LHCN-M2 (cell line): Measurements from ENCODE around the gene RRAGB. TPM values are rescaled to one million over a fixed set of nuclear protein-coding genes. Genes with fewer than 3 reads are reported as not detected.
A peak's percentile ranks its signal among the peaks of the same experiment; 100 is the strongest.
"Not testable (repeated sequence)": the region's sequence is repeated elsewhere in the genome, so short reads cannot be mapped to it uniquely, and the experiment has no call there.

Source experiments
- DNase-seq: peaks from one replicate; pipeline ENCODE4 v3.0.0-alpha.2; 2012; ENCODE audit warnings: low read depth
- polyA plus RNA-seq: library from polyadenylated mRNA; unstranded; fragments of >200 nt; gene quantifications from one replicate; pipeline ENCODE4 v1.2.1, GENCODE V29; 2012; ENCODE audit warnings: missing spikeins
- total RNA-seq: library from RNA; depleted of rRNA; stranded (reverse); fragments of >200 nt; gene quantifications from 2 replicates; pipeline ENCODE4 v1.2.3, GENCODE V29; 2014; rRNA removed

The RRAGB gene, protein sequence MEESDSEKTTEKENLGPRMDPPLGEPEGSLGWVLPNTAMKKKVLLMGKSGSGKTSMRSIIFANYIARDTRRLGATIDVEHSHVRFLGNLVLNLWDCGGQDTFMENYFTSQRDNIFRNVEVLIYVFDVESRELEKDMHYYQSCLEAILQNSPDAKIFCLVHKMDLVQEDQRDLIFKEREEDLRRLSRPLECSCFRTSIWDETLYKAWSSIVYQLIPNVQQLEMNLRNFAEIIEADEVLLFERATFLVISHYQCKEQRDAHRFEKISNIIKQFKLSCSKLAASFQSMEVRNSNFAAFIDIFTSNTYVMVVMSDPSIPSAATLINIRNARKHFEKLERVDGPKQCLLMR
- 12.3 and 12.4 TPM in 2 replicates for total RNA-seq
- polyA plus RNA-seq, result 9.7 TPM

DNA sequence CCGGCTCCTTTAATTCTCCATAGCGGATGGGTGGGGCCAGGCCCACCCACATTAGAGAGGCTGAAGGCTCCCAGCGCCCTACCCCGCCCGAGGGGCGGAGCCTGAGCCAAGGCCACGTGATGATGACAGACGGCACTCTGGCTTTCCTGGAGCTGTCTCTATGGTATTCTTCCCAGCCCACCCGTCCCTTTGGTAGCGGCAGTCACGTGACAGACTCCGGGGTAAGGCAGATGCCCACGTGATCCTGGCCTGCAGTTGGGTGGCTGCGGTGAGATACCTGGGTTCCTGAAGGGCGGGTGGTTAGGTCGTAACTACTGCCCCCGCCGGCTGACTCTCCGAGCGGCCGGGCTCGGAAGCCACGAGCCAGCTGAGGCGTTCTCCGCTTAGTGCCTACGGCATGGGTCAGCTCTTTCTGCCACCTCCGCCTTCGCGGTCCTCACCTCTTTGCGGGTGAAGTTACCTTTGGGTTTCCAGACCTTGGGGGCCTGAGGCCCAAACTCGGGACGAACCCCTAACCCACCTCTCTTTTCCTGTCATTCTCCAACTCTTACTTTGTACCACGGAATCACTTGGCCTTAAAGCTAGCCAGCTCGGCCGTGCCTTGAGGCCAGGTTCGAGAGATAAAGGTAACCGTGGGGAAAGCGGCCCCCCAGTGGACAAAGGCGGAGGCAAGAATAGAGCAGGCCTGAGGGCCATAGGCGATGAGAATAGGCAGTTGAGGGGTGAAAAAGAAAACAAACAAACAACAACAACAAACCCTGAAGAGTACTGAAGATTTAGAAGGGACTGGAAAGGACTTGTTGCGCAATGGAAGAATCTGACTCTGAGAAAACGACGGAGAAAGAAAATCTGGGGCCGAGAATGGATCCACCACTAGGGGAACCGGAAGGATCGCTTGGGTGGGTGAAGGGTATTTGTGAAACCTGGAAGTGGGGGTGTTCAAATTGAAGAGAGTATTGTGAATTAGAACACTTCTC, at the start of gene RRAGB:
TSS of gene RRAGB (plus strand) at position 229 of the 977 bp plus-strand sequence. CDS start at position 808, 579 bp downstream.
- DNase-seq, result peak; percentile 90

- DNase-seq, result no peak
Measured at GRCh38 chrX:55668084-55668483, 49.5 kb upstream of the RRAGB start.

DNA sequence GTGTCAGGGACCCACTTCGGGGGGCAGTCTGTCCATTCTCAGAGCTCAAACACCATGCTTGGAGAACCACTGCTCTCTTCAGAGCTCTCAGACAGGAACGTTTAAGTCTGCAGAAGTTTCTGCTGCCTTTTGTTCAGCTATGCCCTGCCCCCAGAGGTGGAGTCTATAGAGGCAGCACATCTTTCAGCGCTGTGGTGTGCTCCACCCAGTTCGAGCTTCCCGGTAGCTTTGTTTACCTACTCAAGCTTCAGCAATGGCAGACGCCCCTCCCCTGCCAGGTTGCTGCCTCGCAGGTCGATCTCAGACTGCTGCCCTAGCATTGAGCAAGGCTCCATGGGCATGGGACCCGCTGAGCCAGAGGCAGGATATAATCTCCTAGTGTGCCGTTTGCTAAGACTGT, 29.0 kb upstream of the RRAGB start:
- not testable (repeated sequence) for DNase-seq

DNA sequence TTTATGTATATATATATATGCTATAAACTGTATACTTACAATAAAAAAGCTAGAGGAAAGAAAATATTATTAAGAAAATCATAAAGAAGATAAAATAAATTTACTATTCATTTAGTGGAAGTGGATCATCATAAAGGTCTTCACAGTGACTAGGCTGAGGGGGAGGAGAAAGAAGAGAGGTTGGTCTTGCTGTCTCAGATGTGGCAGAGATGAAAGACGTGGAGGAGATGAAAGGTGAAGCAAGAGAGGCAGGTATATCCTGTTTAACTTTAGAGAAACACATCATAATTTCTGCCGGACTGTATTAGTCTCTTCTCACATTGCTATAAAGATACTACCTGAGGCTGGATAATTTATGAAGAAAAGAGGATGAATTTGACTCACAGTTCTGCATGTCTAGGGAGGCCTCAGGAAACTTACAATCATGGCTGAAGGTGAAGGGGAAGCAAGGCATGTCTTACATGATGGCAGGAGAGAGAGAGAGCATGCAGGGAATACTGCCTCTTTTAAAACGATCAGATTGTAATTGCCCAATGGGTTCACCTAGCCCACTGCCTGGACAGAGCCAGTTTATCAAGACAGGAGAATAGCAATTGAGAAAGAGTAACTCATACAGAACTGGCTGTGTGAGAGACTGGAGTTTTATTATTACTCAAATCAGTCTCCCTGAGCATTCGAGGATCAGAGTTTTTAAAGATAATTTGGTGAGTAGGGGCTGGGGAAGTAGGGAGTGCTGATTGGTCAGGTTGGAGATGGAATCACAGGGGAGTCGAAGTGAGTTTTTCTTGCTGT, 22.1 kb upstream of the RRAGB start:
- DNase-seq, result no peak

DNA sequence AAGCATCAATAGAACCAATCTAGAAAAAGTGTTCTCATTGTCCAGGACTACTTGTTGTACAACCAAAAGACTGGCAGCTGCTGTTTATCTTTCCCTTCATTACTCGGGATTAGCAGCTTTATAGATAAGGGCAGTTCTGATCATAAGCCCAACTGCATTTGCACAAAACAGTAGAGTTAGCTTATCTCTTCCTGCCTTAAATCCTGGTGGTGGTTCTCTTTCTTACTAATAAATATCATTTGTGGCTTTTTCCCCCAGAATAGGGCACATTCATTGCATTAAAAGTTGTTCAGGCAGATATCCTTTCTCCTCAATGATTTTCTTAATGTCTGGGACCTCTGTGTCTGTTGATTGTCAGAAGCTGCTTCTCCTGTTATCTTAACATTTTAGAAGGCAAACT, 20.2 kb upstream of the RRAGB start:
- DNase-seq, result no peak

- no peak for DNase-seq
Measured at GRCh38 chrX:55702671-55703070, 14.9 kb upstream of the RRAGB start.

GRCh38 chrX:55703436-55703835, 14.1 kb upstream of the RRAGB start:
- DNase-seq, result not testable (repeated sequence)

DNA sequence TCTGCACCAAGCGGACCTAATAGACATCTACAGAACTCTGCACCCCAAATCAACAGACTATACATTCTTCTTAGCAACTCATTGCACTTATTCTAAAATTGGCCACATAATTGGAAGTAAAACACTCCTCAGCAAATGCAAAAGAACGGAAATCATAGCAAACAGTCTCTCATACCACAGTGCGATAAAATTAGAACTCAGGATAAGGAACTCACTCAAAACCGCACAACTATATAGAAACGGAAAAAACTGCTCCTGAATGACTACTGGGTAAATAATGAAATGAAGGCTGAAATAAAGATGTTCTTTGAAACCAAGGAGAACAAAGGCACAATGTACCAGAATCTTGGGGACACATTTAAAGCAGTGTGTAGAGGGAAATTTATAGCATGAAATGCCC, 12.5 kb upstream of the RRAGB start:
- DNase-seq, result not testable (repeated sequence)

DNA sequence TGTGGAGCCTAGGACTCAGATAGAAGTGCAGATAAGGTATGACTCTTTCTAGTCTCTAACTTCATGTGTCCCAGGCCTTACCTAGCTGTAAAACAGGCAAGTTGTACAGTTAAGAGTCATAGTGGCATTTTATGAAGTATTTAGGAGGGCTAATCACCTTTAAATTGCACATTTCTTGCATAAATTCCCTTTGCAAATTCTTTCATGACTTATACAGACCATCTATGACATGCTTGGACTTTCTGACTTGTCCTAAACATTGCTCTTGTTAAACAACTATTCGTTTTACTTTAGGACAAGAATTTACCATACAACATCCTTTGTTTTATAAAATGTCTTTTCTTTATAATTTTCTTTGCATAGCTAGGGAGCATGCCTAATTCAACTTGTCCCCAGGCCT, 7.8 kb upstream of the RRAGB start:
- DNase-seq, result peak; percentile 32

- DNase-seq, result peak; percentile 61
Measured at GRCh38 chrX:55710701-55711100, 6.8 kb upstream of the RRAGB start.

DNA sequence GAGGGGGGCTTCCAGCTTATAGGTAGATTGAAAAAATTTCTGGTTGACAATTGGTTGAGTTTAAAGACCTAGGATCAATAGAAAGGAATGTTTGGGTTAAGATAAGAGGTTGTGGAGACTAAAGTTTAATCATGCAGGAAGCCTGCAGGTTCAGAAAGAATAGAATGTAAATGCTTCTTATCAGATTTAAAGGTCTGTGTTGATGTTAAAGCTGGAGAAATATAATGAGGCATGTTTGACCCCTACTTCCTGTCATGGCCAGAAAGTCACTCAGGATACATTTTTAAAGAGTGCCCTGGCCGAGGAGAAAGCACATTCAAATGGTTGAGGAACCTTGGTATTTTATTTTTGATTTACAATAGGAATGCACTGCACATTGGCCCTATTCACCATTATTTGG, 3.9 kb upstream of the RRAGB start:
- DNase-seq, result no peak

GRCh38 chrX:55714161-55714560, 3.4 kb upstream of the RRAGB start:
- DNase-seq, result no peak

DNA sequence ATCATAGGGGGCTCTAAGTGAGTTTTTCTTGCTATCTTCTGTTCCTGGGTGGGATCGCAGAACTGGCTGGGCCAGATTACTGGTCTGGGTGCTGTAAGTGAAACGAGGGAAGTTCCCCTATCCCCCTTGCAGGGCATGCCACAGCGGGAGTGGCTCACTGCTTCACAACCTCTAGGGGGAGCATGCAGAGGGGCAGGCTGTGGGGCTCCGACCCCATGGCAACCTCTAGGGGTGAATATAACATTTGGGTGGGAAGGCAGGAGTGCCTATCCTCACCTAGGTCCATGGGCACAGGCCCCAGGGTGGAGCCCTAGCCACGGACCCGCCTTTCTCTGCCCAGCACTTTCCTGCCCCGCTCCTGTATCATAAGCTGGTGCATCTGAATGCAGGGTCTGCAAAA, 1.7 kb upstream of the RRAGB start:
- no peak for DNase-seq

- DNase-seq, result no peak
Measured at GRCh38 chrX:55716937-55717336, 612 bp upstream of the RRAGB start.

DNA sequence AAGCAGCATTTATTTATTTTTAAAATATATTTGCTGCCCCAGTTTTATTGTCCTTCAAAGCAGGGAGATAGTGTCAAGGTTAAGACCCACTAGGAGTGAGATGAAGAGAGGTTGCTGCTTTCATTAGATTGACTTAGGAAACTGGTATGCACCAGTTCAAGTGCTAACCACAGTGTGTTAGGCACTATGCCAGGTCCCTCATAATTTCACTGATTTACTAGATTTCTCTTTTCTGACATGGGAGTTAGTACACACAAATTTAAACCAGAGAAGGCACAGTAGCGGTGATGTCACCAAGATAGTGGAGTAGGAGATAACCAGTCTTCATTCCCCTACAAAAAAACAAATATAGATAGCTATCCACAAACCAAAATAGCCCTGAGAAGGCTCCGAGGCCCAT, 14.3 kb downstream of the RRAGB start:
- DNase-seq, result no peak

DNA sequence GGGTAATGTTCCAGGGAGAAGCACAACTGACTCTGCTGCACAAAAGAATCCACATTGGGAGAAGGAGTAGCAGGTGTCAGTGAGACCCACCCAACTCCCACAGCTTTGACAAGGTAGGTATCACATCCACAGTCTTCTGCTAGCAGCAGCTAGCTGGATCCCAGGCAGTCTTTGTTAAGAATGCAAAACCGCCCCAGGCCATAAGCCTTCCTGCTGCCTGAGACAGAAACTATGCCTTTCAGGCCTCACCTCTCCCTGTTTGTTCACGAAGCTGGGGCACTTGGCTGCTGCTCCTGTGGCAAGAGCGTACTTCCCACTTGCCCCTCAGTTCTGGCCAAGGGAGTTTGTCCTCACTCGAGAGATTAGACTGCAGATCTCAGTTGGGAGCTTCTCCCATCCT, 21.4 kb downstream of the RRAGB start:
- DNase-seq, result no peak

- no peak for DNase-seq
Measured at GRCh38 chrX:55742649-55743048, 25.1 kb downstream of the RRAGB start.

- DNase-seq, result not testable (repeated sequence)
Measured at GRCh38 chrX:55748463-55748862, 30.9 kb downstream of the RRAGB start.

DNA sequence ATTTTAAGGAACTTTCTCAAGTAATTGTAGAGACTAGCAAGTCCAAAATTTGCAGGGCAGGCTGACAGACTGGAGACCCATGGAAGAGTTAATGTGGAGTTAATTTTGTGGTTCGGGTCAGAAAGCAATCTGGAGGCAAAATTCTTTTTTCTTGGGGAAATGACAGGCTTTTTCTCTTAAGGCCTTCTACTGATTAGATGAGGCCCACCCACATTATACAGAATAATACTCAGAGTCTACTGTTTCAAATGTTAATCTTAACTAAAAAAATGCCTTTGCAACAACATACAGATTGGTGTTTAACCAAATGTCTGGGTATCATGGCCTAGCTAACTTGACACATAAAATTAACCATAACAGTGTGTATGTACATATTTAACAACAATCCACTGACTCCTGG, 32.7 kb downstream of the RRAGB start:
- DNase-seq, result no peak

DNA sequence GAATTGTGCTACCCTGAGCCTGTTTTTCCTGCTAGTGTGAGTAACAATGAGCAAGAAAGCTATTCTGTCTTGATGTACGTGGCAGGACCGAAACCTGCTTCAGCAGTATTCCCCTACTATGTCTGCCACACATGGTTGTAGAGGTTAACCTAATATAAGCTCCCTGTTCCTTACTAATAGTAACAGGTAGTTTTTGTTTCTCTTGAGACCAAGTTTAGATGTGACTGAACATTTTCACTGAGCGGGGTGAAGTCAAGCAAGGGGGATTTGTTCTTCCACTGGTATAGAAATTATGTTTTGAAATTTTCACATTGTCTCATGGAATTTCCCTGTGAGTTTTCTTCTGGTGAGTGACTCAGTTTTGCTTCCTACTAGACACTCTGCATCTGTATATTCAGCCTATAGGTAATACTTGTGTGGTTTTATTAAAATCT, 37.3 kb downstream of the RRAGB start:
- no peak for DNase-seq

DNA sequence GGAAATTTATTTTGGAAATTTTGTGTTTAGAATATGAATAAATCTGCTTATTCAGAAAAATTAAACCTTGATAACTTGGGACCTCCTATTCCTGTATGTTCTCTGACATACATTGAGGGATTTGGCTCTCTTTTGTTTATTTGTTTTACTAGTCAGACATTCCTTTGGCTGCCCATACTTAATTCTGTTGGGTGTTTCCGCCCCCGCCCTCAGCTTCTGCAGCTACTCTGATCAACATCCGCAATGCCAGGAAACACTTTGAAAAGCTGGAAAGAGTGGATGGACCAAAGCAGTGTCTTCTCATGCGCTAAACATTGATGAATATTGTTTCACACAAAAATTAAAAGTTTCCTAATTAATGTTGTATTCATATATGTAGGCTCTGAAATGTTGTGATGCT, 40.5 kb downstream of the RRAGB start:
- no peak for DNase-seq

- DNase-seq, result no peak
Measured at GRCh38 chrX:55759478-55759877, 41.9 kb downstream of the RRAGB start.
